ENCODE results near the gene PCP4. TPM values are rescaled to one million over a fixed set of nuclear protein-coding genes. Genes with fewer than 3 reads are reported as not detected.

Gene PCP4
- total and polyA plus RNA-seq, 9 donors, result 0.25 to 4.7 (median 3.2) TPM; not detected in 3

DNA sequence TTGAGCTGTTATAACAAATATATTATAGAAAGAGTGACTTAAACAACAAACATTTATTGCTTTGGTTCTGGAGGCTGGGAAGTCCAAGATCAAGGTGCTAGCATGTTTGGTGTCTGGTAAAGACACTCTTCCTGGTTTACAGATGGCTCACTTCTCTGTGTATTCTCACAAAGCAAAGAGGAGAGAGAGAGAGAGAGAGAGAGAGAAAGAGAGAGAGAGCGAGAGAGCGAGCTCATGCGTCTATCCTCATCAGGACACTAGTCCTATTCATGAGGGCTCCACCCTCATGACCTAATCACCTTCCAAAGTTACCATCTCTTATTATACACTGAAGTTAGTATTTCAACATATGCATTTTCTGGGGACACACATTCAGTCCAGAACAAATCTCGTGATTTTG is 32.7 kb upstream of the PCP4 start:
- Histone ChIP-seq H3K27ac (no peak overlapping the region), H3K9me3 (no peaks in the 10 kb centered on the region), H3K36me3 (no peaks in the 10 kb centered on the region), H3K4me3 (no peak overlapping the region), H3K4me1 (ENCODE audit: insufficient read depth) (no peaks in the 10 kb centered on the region), H3K27me3 (no peaks in the 10 kb centered on the region)
- DNase-seq, result no peak
- whole genome bisulfite sequencing, 3 donors, result 71 to 86% (median 80%) methylated on average over 4 of the region's 4 CpGs
- intact Hi-C loops (cut with DNase I), result no loop called here
- TF ChIP-seq EP300 (IDR thresholded peaks at IDR 0.05) (no peak), POLR2A (IDR thresholded peaks at IDR 0.05) (no peak)
- TF ChIP-seq, protein P1, sequence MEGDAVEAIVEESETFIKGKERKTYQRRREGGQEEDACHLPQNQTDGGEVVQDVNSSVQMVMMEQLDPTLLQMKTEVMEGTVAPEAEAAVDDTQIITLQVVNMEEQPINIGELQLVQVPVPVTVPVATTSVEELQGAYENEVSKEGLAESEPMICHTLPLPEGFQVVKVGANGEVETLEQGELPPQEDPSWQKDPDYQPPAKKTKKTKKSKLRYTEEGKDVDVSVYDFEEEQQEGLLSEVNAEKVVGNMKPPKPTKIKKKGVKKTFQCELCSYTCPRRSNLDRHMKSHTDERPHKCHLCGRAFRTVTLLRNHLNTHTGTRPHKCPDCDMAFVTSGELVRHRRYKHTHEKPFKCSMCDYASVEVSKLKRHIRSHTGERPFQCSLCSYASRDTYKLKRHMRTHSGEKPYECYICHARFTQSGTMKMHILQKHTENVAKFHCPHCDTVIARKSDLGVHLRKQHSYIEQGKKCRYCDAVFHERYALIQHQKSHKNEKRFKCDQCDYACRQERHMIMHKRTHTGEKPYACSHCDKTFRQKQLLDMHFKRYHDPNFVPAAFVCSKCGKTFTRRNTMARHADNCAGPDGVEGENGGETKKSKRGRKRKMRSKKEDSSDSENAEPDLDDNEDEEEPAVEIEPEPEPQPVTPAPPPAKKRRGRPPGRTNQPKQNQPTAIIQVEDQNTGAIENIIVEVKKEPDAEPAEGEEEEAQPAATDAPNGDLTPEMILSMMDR (IDR thresholded peaks at IDR 0.05), result no peak

DNA sequence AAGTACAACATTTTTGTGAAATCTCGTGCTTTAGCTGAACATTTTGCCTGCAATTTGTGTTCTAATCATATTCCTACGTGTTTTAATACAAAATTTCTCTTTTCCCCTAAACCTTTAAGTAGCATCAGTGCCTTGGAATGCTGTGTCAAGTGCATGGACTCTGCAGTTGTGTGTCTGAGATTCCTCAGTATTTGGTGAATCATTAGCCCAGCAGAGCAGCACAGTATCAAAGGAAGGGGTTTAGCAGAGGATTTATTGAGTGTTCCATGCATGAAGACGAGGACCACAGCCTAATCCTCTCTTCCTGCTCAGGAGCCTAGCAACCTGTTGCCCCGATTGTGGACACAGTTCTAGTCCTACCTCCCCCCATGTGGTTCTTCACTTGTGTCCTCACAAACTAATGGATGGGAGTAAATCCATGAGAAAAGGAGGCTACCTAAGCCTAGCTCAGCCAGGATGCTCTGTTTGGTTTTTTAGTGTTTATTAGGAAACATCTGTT is 29.3 kb upstream of the PCP4 start:
- 69 to 73% (median 69%) methylated on average over 4 of the region's 4 CpGs for WGBS, 3 donors
- DNase-seq, result no peak
- no peak for TF ChIP-seq EP300 (IDR thresholded peaks at IDR 0.05)
- Histone ChIP-seq H3K4me3 (no peak overlapping the region), H3K36me3 (no peaks in the 10 kb centered on the region), H3K9me3 (no peaks in the 10 kb centered on the region), H3K4me1 (ENCODE audit: insufficient read depth) (no peaks in the 10 kb centered on the region), H3K27ac (no peak overlapping the region), H3K27me3 (no peaks in the 10 kb centered on the region)
- intact Hi-C loops (cut with DNase I), result no loop called here

DNA sequence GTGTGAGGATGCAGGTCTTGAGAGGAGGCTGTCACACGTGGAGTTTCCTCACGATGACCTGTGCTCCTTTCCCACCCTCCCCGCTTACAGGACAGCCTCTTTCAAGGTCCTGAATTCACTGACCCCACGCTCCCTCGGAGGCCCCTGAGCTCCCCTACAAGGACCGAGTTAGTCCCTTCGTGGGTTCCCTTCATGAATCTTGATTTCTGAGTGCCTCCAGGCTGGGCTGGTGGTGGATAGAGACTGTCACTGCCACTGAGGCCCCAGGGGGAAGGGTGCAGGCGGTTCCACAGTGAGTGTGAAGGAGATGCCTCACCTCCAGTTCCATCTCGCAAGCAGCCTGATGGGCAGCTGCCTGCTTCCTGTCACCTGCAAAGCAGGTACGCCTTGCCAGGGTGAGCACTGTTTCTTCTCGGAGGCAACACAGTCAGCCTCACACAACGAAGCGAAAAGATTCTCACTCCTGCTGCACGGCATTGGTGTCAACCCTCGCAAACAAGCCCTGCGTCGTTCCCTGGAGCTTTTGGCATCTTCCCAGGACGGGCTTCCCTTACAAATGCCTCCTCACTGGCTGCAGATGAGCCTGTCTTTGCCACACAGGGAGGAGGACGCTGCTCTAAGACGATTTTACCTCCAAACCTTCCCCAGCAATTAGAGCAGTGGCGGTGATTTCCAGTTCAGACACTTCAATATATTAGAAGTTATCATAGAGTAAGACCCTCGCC is 26.7 kb upstream of the PCP4 start:
- no peak overlapping the region for H3K27ac ChIP-seq
- H3K4me1 ChIP-seq (ENCODE audit: insufficient read depth), result no peaks in the 10 kb centered on the region
- no peak overlapping the region for H3K4me3 ChIP-seq
- no peak for DNase-seq
- 62 to 69% (median 66%) methylated on average over 22 of the region's 22 CpGs for WGBS, 3 donors
- intact Hi-C loops (cut with DNase I), result no loop called here
- TF ChIP-seq EP300 (IDR thresholded peaks at IDR 0.05) (no peak), POLR2A (IDR thresholded peaks at IDR 0.05) (no peak)
- TF ChIP-seq, protein P1 (IDR thresholded peaks at IDR 0.05), result no peak
- H3K27me3 ChIP-seq, result no peaks in the 10 kb centered on the region
- H3K36me3 ChIP-seq, result no peaks in the 10 kb centered on the region
- no peaks in the 10 kb centered on the region for H3K9me3 ChIP-seq

DNA sequence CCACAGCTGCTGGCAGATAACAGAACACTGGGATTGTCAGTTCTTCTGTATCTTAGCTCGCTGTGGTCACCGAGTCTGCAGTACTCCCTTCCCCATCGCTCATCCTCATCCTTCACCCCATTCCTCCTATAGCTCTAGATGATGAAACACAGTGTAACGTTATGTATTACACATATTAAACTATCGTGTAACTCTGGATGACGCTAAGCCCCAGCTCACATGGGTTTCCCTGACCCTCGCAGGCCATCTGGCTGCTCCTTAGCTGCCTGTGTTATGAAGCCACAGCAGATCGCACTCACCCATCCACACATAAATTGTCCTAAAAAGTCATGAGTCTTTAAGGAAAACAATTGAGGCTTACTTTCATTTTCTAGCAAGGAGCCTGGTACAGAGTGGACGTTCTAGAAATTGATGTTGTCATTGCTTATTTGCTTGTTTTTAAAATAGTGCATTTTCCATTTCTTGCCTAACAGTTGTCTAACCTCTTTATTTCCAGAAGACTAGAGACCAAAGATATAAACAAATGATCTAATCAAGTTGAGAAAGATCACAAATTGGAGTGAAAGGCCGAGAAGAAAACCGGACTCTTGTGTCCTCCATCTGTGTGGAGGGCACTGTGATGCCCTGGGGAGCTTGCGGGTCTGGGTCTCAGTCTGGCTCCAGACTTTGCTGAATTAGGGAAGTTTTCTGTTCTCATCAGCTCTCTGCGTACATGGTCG is 24.3 kb upstream of the PCP4 start:
- Histone ChIP-seq H3K36me3 (no peaks in the 10 kb centered on the region), H3K9me3 (no peaks in the 10 kb centered on the region), H3K4me3 (no peak overlapping the region), H3K27me3 (no peaks in the 10 kb centered on the region), H3K4me1 (ENCODE audit: insufficient read depth) (no peaks in the 10 kb centered on the region), H3K27ac (no peak overlapping the region)
- TF ChIP-seq EP300 (IDR thresholded peaks at IDR 0.05) (no peak), POLR2A (IDR thresholded peaks at IDR 0.05) (no peak)
- TF ChIP-seq, protein P1 (IDR thresholded peaks at IDR 0.05), result no peak
- WGBS, 3 donors, result 71 to 89% (median 85%) methylated on average over 14 of the region's 14 CpGs
- DNase-seq, result no peak
- intact Hi-C loops (cut with DNase I), result no loop called here

DNA sequence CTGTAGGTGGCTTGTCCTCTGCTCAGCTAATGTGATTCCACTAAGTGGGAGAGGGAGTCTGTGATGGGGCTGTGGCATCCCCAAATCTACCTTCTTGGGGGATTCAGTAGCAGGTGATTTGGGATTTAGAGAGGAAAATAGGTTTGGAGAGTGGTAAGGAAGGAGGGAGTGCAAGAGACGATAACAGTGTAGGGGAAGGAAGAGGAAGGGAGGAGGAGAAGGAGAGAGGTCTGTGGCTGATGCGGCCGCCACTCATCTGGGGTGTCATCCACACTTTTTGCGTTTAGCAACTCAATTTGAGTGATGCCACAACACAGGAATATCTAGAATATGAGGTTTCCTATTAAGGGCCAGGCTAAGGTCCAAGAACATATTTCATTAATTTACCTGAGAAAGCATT is 23.8 kb upstream of the PCP4 start:
- H3K27me3 ChIP-seq, result no peaks in the 10 kb centered on the region
- H3K4me3 ChIP-seq, result no peak overlapping the region
- no peaks in the 10 kb centered on the region for H3K4me1 ChIP-seq (ENCODE audit: insufficient read depth)
- 84 to 88% (median 84%) methylated on average over 4 of the region's 4 CpGs for WGBS, 3 donors
- no peaks in the 10 kb centered on the region for H3K9me3 ChIP-seq
- DNase-seq, result no peak
- TF ChIP-seq, protein P1 (IDR thresholded peaks at IDR 0.05), result no peak
- TF ChIP-seq POLR2A (IDR thresholded peaks at IDR 0.05), result no peak
- no peak for TF ChIP-seq EP300 (IDR thresholded peaks at IDR 0.05)
- no peaks in the 10 kb centered on the region for H3K36me3 ChIP-seq
- intact Hi-C loops (cut with DNase I), result no loop called here
- no peak overlapping the region for H3K27ac ChIP-seq
